ENCODE results near the gene OR51V1. TPM values are rescaled to one million over a fixed set of nuclear protein-coding genes. Genes with fewer than 3 reads are reported as not detected.

Gene OR51V1
- total RNA-seq, 2 donors from 2014 or later: not detected

GRCh38 chr11:5228124-5228523 lies 27.6 kb upstream of the OR51V1 start:
- Histone ChIP-seq H3K4me1 (ENCODE audit: control insufficient read depth, insufficient read depth, low read length) (no peaks in the 10 kb centered on the region), H3K36me3 (ENCODE audit: control insufficient read depth, insufficient read depth, low read length) (no peaks in the 10 kb centered on the region), H3K27me3 (ENCODE audit: control insufficient read depth, insufficient read depth, low read length, poor library complexity, severe bottlenecking) (no peaks in the 10 kb centered on the region), H3K9me3 (ENCODE audit: control insufficient read depth, low read length) (no peaks in the 10 kb centered on the region), H3K4me3 (ENCODE audit: low read length) (no peak overlapping the region), H3K9ac (ENCODE audit: extremely low read depth, low read length, poor library complexity, severe bottlenecking) (no peak overlapping the region), H3K27ac (ENCODE audit: low read depth, low read length) (no peak overlapping the region)
- Mint-ChIP-seq H3K4me1 (peaks cover 10% of the 10 kb centered on the region), H3K27ac (no peak overlapping the region), H3K27me3 (ENCODE audit: insufficient read depth) (no peaks in the 10 kb centered on the region), H3K9me3 (peaks cover 6% of the 10 kb centered on the region), H3K4me3 (no peak overlapping the region), H3K36me3 (ENCODE audit: low read depth) (no peaks in the 10 kb centered on the region)
- WGBS, 2 experiments (ENCODE audit: insufficient coverage in 1 of 2, insufficient read length in 1 of 2): 81 to 100% methylated on average over 1 to 3 of the region's 5 CpGs
- DNase-seq: no peak
- TF ChIP-seq CTCF (conservative IDR thresholded peaks at IDR 0.05): no peak

- H3K9me3 ChIP-seq (ENCODE audit: control insufficient read depth, low read length): no peaks in the 10 kb centered on the region
- H3K27me3 Mint-ChIP-seq (ENCODE audit: insufficient read depth): no peaks in the 10 kb centered on the region
- WGBS, 2 experiments (ENCODE audit: insufficient coverage in 1 of 2, insufficient read length in 1 of 2): 71 to 95% methylated on average over 1 of the region's 1 CpG
These were observed 27.2 kb upstream of the OR51V1 start for GRCh38 chr11:5227681-5228080.

GRCh38 chr11:5226732-5227310 lies 26.3 kb upstream of the OR51V1 start, which contains the start of gene HBB:
TSS of gene HBB (minus strand) at chr11:5227071. CDS start at chr11:5227021, 50 bp downstream.
- no peaks in the 10 kb centered on the region for H3K27me3 Mint-ChIP-seq (ENCODE audit: insufficient read depth)

More at GRCh38 chr11:5227681-5228080, 27.2 kb upstream of the OR51V1 start:
- Histone ChIP-seq H3K27ac (ENCODE audit: low read depth, low read length) (no peak overlapping the region), H3K4me1 (ENCODE audit: control insufficient read depth, insufficient read depth, low read length) (no peaks in the 10 kb centered on the region), H3K27me3 (ENCODE audit: control insufficient read depth, insufficient read depth, low read length, poor library complexity, severe bottlenecking) (no peaks in the 10 kb centered on the region), H3K9ac (ENCODE audit: extremely low read depth, low read length, poor library complexity, severe bottlenecking) (no peak overlapping the region), H3K36me3 (ENCODE audit: control insufficient read depth, insufficient read depth, low read length) (no peaks in the 10 kb centered on the region), H3K4me3 (ENCODE audit: low read length) (no peak overlapping the region)
- no peaks in the 10 kb centered on the region for H3K36me3 Mint-ChIP-seq (ENCODE audit: low read depth)
- peaks cover 6% of the 10 kb centered on the region for H3K9me3 Mint-ChIP-seq
- no peak overlapping the region for H3K4me3 Mint-ChIP-seq
- no peak overlapping the region for H3K27ac Mint-ChIP-seq
- peaks cover 10% of the 10 kb centered on the region for H3K4me1 Mint-ChIP-seq
- DNase-seq: no peak
- TF ChIP-seq CTCF (conservative IDR thresholded peaks at IDR 0.05): no peak

More at GRCh38 chr11:5226732-5227310, 26.3 kb upstream of the OR51V1 start, which contains the start of gene HBB:
- TF ChIP-seq CTCF (conservative IDR thresholded peaks at IDR 0.05): no peak
- H3K27me3 ChIP-seq (ENCODE audit: control insufficient read depth, insufficient read depth, low read length, poor library complexity, severe bottlenecking): no peaks in the 10 kb centered on the region
- Mint-ChIP-seq H3K4me1 (peaks cover 10% of the 10 kb centered on the region), H3K27ac (no peak within 1 kb of the TSS), H3K4me3 (no peak within 1 kb of the TSS), H3K36me3 (ENCODE audit: low read depth) (no peaks in the 10 kb centered on the region), H3K9me3 (peaks cover 13% of the 10 kb centered on the region)
- WGBS, 2 experiments (ENCODE audit: insufficient coverage in 1 of 2, insufficient read length in 1 of 2): 91 to 100% methylated on average over 1 to 3 of the region's 3 CpGs
- H3K36me3 ChIP-seq (ENCODE audit: control insufficient read depth, insufficient read depth, low read length): no peaks in the 10 kb centered on the region
- DNase-seq: no peak
- peaks cover 5% of the 10 kb centered on the region for H3K9me3 ChIP-seq (ENCODE audit: control insufficient read depth, low read length)
- H3K4me3 ChIP-seq (ENCODE audit: low read length): no peak within 1 kb of the TSS
- H3K9ac ChIP-seq (ENCODE audit: extremely low read depth, low read length, poor library complexity, severe bottlenecking): no peak within 1 kb of the TSS
- no peaks in the 10 kb centered on the region for H3K4me1 ChIP-seq (ENCODE audit: control insufficient read depth, insufficient read depth, low read length)
- no peak within 1 kb of the TSS for H3K27ac ChIP-seq (ENCODE audit: low read depth, low read length)

Measured in endodermal cell (in vitro differentiated cells).